Stromal cell of bone marrow (primary cell): ENCODE results near the gene RNF187.

Experiments used
- DNase-seq: peaks from one replicate; pipeline ENCODE4 v3.0.0-alpha.2; 2012; ENCODE audit warnings: low read depth

Gene RNF187

DNA sequence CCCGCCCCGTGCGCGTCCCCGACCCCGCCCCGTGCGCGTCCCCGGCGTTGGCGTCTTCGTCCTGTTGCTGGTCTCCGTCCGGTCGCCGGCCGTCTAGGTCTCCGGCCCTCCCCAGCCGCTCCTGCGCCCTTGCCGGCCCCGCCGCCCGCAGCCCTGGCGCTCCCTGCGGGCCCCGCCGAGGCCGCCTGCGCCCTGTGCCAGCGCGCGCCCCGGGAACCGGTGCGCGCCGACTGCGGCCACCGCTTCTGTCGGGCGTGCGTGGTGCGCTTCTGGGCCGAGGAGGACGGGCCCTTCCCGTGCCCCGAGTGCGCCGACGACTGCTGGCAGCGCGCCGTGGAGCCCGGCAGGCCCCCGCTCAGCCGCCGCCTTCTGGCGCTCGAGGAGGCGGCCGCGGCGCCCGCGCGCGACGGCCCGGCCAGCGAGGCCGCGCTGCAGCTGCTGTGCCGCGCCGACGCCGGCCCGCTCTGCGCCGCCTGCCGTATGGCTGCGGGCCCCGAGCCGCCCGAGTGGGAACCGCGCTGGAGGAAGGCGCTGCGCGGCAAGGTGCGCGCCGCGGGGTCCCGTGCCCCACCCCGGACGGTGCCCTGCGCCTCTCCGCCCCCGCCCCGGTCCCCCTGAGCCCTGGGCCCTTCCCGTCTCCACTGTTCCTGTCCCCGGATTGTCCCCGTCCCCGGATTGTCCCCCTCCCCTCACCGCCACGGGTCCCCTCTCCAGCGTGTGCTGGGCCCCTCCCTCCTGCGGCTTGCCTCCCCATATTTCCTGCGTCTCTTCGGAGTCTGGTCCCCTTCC is at the start of gene RNF187:
TSS of gene RNF187 (plus strand) at position 47 of the 789 bp plus-strand sequence.
- DNase-seq: no peak

DNA sequence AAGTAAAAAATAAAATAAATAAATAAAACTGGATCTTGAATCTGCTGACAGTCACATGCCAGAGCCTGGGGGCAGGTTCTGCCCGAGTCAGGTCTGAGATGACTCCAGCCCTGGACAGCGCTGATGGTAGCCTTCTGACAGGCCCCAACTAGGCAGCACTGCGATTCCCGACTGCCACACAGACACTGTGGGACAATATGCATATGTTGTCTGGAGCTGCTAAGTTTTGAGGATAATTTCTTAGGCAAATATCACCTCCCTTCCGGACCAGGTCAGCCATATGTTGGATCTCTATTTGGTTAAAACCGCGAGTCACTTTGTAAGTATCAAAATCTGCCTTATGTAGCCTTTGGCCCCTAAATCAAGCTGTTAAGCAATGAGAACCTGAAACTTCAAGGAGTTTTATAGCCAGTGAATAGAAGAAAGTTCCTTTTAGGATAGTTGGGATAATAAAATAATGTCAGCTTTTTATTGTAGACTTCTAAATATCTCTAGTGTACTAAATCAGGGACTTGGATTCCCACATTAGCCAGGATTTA is 49.7 kb upstream of the RNF187 start:
- no peak for DNase-seq

DNA sequence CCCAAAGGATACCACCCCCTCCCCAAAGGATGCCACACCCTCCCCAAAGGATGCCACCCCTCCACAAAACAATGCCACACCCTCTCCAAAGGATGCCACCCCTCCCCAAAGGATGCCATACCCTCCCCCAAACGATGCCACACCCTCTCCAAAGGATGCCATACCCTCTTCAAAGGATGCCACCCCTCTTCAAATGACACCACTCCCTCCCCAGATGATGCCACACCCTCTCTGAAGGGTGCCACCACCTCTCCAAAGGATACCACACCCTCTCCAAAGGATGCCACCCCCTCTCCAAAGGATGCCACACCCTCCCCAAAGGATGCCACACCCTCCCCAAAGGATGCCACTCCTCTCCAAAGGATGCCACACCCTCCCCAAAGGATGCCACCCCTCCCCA is 48.9 kb upstream of the RNF187 start:
- DNase-seq: no peak

DNA sequence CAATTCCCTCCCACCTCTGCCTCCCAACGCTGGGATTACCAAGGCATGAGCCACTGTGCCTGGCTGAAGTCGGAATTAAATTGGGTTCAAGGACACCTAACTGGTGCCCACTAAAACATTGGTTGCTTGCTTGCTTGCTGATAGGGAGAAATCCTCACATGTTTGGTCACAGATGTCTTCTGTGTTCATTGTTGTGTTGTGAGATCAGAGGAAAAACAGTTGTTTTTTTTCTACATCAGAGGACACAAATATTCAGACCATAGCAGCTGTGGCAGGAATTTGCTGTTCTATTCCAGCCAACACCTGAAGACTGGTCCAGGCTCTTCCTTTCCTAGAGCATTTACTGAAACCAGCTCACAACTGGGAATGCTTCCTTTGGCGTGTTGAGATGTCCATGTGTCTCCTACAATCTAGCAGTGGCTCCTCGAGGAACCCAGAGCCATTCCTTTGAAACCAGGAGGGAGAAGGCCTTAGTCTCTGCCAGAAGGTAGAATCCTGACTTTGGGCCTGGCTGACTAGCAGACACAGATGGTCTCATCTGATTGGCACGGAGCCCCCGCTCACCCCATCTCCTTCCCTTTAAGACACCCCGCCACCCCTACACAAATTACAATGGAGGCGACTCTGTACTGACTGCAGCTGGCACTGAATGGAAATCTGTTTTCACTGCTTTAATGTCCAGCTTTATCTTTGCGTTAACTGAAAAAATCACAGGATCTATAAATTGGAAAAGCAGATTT is 46.3 kb upstream of the RNF187 start:
- DNase-seq: no peak

DNA sequence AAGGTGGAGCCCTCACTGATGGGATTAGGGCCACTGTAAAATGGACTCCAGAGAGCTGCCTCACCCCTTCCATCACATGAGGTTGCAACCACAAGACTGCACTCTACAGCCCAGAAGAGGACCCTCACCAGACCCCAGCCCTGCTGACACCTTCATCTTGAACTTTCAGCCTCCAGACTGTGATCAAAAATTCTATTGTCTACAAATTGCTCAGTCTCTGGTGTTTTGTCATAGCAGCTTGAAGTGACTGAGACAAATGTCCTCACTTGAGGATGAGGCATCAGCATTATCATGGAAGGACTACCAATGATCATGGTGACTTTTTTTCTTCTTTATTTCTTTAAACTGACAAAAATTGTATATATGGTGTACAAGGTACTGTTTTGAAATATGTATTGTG is 43.8 kb upstream of the RNF187 start:
- DNase-seq: no peak

DNA sequence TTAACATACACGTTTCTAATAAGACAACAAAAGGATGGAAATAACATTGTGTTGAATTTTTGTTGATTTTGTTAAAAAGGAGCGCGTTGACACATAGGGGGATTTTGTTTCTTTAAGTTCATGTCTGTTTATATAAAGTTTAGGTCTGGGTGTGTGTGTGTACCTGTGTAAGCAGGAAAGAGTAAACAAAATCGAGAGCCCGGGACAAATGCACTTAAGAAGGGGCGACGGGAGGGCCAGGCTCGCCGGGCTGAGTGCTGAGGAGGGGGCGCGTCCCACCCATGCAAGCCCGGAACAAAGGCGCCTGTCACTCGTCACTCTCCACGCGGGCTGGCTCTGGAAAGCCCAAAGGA is 41.7 kb upstream of the RNF187 start:
- no peak for DNase-seq

DNA sequence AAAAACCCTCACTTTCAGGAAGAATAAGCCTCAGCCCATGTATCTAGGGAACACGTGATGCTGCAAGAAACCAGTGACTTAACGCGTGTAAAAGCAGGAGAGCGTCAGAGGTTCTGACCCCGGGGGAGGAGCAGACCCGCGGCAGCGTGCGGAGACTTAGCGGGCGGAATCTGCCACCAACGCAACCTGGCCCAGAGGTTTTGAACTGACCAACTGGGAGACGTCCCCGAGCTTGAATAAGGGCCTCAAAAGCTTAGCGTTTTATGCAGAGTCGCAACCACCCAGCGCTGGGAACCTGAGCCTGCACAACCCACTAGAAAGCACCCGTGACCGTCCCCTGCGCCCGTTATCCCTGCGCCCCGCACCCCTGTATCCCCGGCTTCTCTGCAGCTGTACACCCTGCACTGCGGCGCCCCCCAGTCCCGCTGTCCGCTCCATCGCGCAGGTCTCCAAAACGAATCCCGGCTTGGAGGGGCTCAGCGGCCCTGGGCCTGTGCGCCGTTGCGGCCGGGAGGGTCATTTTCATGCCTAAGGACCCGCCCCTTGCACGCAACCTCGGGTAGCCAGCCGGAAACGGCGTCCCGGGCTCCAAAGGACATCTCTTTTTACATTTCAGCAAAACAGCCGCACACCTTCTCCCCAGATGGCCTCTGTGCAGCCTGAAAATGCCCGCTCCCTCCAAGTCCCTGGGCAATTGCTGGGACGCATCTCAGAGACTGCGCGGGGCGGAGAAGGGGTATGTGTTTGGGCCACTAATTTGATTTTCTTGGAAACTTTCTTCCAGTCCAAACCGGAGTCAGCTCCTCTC is 41.1 kb upstream of the RNF187 start:
- DNase-seq: peak; percentile 38

DNA sequence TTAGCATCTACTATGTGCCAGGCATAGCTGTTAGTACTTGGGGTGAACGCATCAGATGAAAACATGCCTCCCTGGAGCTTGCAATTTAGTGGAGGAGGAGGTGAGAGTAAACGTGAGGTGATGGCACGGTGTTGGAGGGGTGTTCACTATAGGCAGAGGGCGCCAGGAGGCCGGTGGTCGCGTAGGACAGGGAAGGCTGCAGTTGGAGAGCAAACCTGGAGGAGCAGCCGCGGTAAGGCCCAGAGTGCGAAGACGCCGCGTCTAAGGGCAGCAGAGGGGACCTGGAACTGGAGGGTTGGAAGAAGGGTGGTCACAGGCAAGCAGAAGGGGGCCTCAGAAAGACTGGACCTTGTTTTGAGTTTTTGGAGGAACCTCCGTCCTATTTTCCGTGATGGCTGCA is 40.3 kb upstream of the RNF187 start:
- no peak for DNase-seq

DNA sequence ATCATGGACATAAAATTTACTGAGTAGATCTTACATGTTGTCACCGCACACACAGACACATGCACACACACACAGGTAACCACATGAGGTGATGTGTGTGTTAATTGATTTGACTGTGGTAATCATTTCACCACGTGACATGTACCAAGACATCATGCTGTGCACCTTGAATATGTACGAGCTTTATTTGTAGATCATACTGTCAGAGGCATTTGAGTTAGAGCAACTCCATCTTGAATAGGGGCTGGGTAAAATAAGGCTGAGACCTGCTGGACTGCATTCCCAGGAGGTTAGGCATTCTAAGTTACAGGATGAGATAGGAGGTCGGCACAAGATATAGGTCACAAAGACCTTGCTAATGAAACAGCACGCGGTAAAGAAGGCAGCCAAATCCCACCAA is 38.8 kb upstream of the RNF187 start:
- no peak for DNase-seq

DNA sequence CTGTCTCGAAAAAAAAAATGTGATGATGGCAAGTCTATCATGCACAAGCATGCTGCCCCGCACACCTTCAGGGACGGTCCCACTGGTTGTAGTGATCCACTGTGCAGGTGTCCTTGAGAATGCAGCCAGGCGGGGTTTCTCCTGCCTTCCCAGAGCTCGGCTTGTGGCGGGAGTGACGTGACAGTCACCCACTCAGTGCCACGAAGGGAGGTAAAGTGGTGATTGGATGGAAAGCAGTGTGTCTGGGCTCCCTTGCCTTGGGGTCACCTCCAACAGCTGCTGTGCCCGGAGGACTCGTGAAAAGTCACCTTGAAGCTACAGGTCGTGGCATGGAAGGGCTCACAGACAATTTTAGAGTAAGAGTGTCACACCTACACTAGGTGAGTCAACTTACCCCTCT is 37.0 kb upstream of the RNF187 start:
- no peak for DNase-seq

DNA sequence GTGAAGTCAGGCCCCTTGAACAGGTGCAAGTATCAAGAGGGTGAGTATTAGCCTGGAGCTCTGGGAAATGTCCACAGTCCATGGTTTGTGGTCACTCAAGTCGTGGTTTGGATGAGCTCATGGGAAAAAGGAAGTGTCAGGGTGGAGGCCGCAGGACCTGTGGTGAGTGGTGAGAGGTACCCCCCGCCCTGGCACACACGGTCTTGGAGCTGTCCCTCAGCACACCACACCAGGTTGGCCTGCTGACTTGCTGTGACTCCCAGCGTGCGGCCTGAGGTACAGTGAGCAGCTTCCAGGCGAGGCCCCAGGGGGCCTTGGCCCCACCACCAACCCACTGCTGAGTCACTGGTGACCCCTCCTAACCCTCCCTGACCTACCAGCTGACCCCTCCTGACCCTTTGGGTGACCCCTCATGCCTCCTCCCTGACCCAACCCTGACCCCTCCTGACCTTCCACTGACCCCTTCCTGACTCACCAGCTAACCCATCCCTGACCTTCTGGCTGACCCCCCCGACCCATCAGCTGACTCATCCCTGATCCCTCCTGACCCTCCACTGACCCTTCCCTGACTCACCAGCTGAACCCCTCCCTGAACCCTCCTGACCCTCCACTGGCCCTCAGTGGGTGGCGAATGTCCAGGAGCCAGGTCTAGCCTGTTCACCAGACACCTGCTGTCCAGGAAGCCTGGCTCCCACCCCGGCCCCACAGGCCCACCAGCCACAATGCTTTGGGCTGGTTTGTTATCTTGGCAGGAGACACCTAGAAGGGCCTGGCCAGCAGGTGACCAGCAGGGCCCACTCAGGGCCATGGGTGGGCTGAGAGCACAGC is 34.8 kb upstream of the RNF187 start:
- no peak for DNase-seq

DNA sequence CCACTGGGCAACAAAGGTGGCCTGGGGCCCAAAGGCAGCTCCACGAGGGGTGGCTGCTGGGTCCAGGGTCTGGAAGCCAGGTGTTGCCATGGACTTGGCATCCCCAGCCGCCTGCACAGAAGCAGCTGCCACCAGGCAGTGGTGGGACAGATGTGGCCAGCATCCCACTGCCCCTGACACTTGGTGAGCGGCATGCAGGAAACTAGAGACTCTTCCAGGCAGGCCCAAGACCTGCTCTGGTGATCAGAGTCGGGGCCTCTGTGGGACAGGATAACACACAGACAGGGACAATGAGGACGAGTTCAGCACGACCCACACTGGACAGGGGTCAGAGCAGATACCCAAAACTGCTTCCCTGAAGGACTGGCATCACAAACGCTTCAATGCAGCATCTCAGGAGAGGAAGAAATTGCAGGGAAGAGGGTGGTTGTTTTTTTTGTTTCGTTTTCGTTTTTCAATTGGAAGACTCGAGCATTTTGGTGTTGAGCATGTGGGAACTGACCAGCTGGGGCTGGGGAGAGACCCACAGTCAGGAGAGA is 34.1 kb upstream of the RNF187 start:
- DNase-seq: no peak

DNA sequence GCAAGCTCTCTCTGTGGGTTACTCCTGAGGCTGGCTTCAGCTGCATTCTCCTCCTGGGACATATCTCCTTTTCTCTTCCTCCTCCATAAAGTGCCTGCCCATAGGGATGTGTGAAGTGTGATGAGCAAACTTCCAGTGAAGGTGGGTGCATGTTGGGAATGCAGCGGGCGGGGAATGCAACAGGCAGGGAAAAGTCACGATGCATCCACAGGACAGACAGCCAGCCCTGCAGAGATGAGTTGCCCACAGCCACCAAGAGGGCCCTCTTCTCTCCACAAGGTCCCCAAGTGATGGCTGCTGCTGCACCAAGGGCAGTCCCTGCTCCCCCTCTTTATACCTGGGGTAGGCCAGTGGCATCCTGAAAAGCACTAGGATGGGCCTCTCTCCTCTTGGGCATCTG is 33.6 kb upstream of the RNF187 start:
- no peak for DNase-seq

DNA sequence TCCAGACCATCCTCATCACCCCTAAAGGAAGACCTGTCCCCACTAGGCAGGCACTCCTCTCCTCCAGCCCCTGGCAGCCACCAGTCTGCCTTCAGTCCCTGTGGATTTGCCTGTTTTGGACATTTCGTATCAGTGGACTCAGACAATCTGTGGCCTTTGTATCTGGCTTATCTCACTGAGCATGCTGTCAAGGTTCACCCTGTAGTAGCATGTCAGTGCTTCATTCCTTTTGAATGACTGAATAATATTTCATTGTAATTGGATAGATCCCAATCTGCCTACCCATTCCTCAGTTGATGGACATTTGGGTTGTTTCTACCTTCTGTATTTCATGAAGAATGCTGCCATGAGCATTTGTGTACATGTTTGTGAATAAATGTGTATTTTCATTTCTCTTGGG is 32.9 kb upstream of the RNF187 start:
- no peak for DNase-seq

DNA sequence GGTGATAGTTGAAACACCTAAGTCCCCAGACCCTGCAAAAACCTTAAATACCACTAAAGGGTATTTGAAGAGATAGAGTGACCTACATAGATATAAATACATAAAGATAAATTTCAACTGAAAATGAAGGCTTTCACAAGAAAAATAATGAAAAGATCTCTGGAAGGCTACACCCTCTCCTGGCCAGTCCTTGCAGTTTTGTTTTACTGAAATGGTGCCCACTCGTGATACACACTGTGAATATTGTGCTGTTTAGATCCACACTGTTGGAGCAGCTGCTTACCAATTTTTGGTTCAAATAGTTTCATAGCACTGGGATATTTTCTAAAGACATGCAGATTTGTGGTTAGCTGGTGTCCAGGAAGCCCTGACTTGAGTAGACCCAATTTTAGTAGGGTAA is 31.5 kb upstream of the RNF187 start:
- no peak for DNase-seq

DNA sequence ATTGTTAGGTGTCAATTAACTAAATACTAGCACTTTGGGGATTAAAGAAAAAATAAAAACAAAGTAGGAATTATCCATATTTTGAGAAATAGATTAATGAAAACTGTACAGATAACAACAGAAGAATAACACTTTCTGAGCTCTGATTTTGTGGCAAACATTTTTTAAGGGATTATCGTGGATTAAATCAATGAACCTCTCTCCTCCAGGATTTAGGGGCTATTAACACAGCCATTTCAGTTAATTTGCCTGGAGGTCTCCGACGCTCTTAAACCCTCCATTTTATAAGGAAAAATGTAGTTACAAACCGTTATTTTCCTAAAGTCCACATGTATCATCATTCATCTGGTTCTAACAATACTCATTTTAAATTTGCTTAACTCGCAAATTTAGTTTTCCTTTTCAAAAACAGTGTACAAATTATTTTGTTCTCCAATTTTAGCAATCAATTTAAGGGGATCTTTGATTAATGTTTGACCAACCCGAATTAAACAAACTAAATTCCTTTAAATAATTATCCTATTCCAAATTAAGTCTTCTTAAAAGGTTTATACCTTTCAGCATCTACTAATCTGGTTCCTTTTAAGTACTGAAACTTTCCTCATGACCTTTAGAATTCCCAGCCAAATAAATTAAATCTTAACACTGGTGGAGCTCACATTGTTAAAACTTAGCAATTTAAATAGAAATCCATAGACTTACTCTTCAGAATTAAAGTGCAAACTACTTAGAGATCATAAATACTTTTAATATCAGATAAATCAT is 30.7 kb upstream of the RNF187 start:
- no peak for DNase-seq

DNA sequence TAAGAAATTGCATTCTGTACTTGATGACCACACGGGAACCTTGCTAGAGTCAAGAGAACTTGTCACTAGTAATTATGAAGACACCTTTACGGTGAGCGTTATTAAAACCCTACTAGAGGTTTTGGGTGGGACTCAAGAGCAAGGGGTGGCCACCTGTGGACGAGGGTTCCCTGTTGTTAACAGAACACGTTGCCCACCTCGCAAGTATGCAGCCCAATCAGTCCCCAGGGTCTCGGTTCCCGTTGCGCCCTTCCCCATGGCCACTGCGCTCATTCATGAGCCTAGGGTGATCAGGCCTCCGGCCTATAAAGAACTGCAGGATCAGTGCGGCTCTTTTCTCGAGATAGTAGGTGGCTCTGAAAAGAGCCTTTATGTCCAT is 30.2 kb upstream of the RNF187 start:
- no peak for DNase-seq

DNA sequence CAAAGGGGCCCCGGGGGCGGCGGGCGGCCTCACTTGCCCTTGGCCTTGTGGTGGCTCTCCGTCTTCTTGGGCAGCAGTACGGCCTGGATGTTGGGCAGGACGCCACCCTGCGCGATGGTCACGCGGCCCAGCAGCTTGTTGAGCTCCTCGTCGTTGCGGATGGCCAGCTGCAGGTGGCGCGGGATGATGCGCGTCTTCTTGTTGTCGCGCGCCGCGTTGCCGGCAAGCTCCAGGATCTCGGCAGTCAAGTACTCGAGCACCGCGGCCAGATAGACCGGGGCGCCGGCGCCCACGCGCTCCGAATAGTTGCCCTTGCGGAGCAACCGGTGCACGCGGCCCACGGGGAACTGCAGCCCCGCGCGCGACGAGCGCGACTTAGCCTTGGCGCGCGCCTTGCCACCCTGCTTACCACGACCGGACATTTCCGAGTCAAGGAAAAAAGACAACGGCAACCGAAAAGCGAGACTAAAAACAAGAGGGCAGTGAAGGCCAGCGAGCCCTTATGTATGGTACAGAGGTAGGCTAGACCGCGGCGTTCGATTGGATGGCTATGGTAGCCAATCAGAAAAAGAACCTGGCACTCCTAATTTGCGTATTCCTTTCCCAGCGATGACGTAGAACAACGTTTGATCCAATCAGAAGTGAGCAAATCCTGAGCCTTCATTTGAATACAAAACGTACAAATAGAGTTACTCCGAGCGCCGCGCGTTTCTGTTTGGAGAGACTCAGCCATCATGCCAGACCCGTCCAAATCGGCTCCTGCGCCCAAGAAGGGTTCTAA is 29.6 kb upstream of the RNF187 start:
- peak; percentile 98 for DNase-seq

DNA sequence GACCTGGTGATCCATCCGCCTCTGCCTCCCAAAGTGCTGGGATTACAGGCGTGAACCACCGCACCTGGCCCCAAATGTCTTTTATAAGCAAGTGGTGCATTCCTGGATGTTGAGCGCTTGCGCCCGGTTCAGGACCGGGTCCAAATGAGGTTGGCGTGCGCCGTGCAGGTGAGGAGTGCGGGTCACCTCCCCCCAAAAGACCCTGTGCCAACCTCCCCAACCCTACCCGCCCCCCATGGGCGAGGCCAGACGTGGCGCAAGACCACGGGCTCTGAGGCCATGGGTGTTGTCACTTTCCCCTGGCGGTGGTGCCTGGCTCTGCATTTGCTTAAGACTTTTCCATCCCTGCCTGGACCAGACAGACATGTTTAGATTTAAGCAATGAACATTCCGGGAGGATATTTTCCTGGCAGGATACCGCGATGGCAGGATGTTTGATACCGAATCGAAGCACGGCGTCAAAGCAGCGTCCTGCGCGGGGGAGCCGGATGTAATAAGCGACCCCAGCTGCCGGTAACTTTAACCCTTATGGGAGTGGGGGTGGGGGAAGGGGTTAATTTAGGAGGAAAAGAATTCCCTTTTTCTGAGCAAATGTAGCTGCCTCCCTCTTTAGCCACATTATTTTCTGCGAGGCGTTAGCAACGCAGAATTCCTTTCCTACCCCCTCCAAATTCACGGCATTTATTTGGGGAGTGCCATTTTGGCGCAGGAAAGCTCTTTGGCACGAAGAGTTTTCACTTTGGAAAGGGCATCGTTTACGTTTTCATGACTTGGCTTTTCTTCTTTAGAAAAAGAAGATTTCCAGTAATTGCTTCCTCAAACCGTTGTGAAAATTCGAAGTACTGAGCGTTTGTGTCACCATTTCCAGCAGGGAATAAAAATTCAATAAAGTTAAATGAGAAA is 27.8 kb upstream of the RNF187 start:
- DNase-seq: peak; percentile 63
